ENCODE data around the gene POLR3K. TPM values are rescaled to one million over a fixed set of nuclear protein-coding genes. Genes with fewer than 3 reads are reported as not detected.

Gene POLR3K
- total and polyA plus RNA-seq, 4 donors: 2.8 to 9.8 (median 7.4) TPM

DNA sequence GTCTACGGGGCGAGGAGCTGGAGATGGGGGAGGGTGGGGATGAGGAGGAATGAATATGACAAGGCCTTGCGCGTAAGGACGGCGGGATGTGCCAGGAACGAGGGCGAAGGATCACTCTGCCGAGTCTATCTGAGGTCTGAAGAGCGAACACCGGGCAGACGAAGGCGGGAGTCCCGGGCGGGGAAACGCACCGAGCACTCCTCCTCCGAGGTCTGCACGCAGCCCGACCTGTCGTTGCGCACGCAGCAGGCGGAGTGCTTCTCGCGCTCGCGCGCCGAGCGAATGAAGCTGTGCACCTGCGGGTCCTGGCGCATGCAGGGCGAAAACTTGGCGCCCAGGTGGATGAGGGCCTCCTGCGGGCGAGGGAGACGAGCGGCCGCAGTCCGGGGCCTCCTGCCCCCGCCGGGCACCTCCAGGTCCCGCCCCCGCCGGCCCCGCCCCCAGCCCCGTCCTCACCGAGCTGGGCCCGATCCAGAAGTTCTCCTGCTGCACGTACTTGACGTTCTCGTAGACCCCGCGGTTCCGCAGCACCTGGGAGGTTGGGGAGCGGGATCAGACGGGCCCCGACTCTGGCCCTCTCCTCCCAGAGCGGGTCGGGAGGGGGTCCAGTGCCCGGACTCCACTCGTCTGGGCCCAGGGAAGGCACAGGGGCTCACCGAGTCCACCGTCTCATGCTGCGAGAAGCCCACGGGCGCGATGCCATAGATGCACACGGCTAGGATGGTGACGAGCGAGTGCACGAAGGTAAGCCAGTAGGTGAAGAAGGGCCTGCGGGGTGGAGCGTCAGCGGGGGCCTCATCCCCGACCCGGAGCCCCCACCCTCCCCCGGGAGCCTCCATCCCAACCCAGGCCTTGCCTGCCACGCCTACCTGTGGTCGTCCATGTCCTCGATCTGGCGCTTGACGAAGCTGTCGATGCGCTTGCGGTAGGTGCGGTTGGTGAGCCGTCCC is 7.8 kb upstream of the POLR3K start:
- H3K27me3 ChIP-seq (ENCODE audit: control insufficient read depth in 4 of 4, insufficient read depth in 4 of 4, low read length in 3 of 4): no peaks in the 10 kb centered on the region
- TF ChIP-seq HNF4A (conservative IDR thresholded peaks at IDR 0.05) (no peak), RAD21 (IDR thresholded peaks at IDR 0.05) (no peak), ZBTB33 (IDR thresholded peaks at IDR 0.05) (no peak), NR2F2 (IDR thresholded peaks at IDR 0.05) (no peak), MAX (IDR thresholded peaks at IDR 0.05) (no peak), SP1 (IDR thresholded peaks at IDR 0.05) (no peak)
- TF ChIP-seq, protein P1, sequence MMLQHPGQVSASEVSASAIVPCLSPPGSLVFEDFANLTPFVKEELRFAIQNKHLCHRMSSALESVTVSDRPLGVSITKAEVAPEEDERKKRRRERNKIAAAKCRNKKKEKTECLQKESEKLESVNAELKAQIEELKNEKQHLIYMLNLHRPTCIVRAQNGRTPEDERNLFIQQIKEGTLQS (IDR thresholded peaks at IDR 0.05): no peak
- TF ChIP-seq, protein P2, sequence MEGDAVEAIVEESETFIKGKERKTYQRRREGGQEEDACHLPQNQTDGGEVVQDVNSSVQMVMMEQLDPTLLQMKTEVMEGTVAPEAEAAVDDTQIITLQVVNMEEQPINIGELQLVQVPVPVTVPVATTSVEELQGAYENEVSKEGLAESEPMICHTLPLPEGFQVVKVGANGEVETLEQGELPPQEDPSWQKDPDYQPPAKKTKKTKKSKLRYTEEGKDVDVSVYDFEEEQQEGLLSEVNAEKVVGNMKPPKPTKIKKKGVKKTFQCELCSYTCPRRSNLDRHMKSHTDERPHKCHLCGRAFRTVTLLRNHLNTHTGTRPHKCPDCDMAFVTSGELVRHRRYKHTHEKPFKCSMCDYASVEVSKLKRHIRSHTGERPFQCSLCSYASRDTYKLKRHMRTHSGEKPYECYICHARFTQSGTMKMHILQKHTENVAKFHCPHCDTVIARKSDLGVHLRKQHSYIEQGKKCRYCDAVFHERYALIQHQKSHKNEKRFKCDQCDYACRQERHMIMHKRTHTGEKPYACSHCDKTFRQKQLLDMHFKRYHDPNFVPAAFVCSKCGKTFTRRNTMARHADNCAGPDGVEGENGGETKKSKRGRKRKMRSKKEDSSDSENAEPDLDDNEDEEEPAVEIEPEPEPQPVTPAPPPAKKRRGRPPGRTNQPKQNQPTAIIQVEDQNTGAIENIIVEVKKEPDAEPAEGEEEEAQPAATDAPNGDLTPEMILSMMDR (IDR thresholded peaks at IDR 0.05; ENCODE audit: low read depth, low read length, missing input control): no peak
- H3K4me1 ChIP-seq (ENCODE audit: control insufficient read depth in 4 of 4, insufficient read depth in 4 of 4, low read length in 3 of 4): peaks cover 2 to 15% (median 5%) of the 10 kb centered on the region in 4 donors
- no peak for DNase-seq (ENCODE audit: low spot score)
- whole genome bisulfite sequencing: 90% methylated on average over 89 of the region's 89 CpGs
- H3K36me3 ChIP-seq (ENCODE audit: control insufficient read depth in 4 of 4, insufficient read depth in 3 of 4, low read depth in 1 of 4, low read length in 3 of 4): peaks cover 2 to 29% (median 4%) of the 10 kb centered on the region in 4 donors
- no peaks in the 10 kb centered on the region for H3K9me3 ChIP-seq (ENCODE audit: control insufficient read depth in 4 of 4, low read length in 3 of 4)
- H3K27ac ChIP-seq (ENCODE audit: low read depth in 1 of 2, low read length in 2 of 2): no peak overlapping the region
- no peak overlapping the region for H3K9ac ChIP-seq (ENCODE audit: low read depth in 1 of 2, low read length in 2 of 2)
- no peak overlapping the region for H3K4me3 ChIP-seq (ENCODE audit: low read depth in 1 of 3, low read length in 3 of 3)

DNA sequence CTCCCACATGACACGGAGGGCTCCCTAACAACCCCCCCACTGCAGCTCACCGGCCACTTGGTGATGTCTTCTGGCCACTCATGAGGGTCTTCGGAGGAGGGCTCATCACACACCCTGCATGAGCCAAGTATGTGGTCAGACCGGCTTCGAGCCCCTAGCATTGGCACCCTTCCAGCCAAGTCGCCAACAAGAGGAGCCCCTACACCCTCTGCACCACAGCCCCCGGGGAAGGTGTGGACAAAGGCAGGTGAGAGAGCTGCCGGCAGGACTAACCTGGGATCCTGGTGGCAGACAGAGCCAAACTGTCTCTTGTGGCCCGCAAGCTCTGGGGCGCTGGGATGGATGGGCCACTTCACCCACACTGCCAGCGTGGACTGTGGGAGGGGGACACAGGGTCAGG is 6.8 kb upstream of the POLR3K start:
- peaks cover 0 to 9% (median 2%) of the 10 kb centered on the region in 4 donors for H3K4me1 ChIP-seq (ENCODE audit: control insufficient read depth in 4 of 4, insufficient read depth in 4 of 4, low read length in 3 of 4)
- peaks cover 4 to 36% (median 9%) of the 10 kb centered on the region in 4 donors for H3K36me3 ChIP-seq (ENCODE audit: control insufficient read depth in 4 of 4, insufficient read depth in 3 of 4, low read depth in 1 of 4, low read length in 3 of 4)
- H3K27ac ChIP-seq (ENCODE audit: low read depth in 1 of 2, low read length in 2 of 2): no peak overlapping the region
- DNase-seq (ENCODE audit: low spot score): no peak
- no peak overlapping the region for H3K4me3 ChIP-seq (ENCODE audit: low read depth in 1 of 3, low read length in 3 of 3)
- H3K9ac ChIP-seq (ENCODE audit: low read depth in 1 of 2, low read length in 2 of 2): no peak overlapping the region
- WGBS: 92% methylated on average over 11 of the region's 11 CpGs
- H3K27me3 ChIP-seq (ENCODE audit: control insufficient read depth in 4 of 4, insufficient read depth in 4 of 4, low read length in 3 of 4): no peaks in the 10 kb centered on the region
- H3K9me3 ChIP-seq (ENCODE audit: control insufficient read depth in 4 of 4, low read length in 3 of 4): no peaks in the 10 kb centered on the region
- TF ChIP-seq HNF4G (IDR thresholded peaks at IDR 0.05) (no peak), RAD21 (IDR thresholded peaks at IDR 0.05) (no peak), NR2F2 (IDR thresholded peaks at IDR 0.05) (no peak), REST (IDR thresholded peaks at IDR 0.05) (no peak), RXRA (IDR thresholded peaks at IDR 0.05) (no peak), MAX (IDR thresholded peaks at IDR 0.05) (no peak), TAF1 (conservative IDR thresholded peaks at IDR 0.05) (no peak), HNF4A (conservative IDR thresholded peaks at IDR 0.05) (no peak), SP1 (IDR thresholded peaks at IDR 0.05) (no peak), FOXA1 (IDR thresholded peaks at IDR 0.05) (no peak), FOXA2 (IDR thresholded peaks at IDR 0.05) (no peak), GABPA (IDR thresholded peaks at IDR 0.05 in 1 of 2, conservative IDR thresholded peaks at IDR 0.05 in 1 of 2) (no peak), EGR1 (IDR thresholded peaks at IDR 0.05; ENCODE audit: low read depth in 2 of 2) (no peak)
- TF ChIP-seq, protein P2 (IDR thresholded peaks at IDR 0.05; ENCODE audit: low read depth, low read length, missing input control): no peak
- TF ChIP-seq, protein P1 (IDR thresholded peaks at IDR 0.05): no peak

Data from liver (tissue), 9 donors.